Choroid plexus epithelial cell (primary cell): ENCODE results near the gene GALNT9.
"Not testable (repeated sequence)": the region's sequence is repeated elsewhere in the genome, so short reads cannot be mapped to it uniquely, and the experiment has no call there.

ENCODE experiments used
- DNase-seq: peaks from one replicate; pipeline ENCODE4 v3.0.0-alpha.2; 2010; ENCODE audit warnings: low read depth
- H3K4me3 ChIP-seq: 2 replicates; pipeline ENCODE4 v1.5.1; 2011; ENCODE audit warnings: low read depth, mild to moderate bottlenecking, control low read depth, low read length, moderate library complexity
- TF ChIP-seq, protein P1 (sequence below): conservative IDR thresholded peaks from 2 replicates; pipeline ENCODE4 v1.5.1; 2011; ENCODE audit warnings: low read depth, mild to moderate bottlenecking, control low read depth, inconsistent platforms, low read length, moderate library complexity

GALNT9 gene

DNA sequence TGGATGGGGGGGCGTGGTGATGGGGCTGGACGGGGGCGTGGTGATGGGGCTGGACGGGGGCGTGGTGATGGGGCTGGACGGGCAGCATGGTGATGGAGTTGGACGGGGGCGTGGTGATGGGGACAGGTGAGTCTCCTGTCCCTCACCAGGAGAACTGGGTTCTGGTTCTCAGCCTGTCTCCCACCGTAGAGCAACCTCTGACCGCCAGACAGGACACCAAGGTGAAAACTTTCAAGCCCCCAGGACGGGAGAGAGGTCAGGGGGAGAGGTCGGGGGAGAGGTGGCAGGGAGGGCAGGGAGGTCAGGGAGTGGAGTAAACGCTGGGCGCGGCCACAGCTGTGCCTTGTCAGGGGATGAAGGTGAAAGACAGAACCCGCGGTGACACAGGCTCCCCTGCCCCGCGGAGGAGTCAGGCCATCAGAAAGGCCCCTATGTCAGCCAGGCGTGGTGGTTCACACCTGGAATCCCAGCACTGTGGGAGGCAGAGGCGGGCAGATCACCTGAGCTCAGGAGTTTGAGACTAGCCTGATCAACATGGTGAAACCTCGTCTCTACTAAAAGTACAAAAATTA is 84.6 kb downstream of the GALNT9 start:
- no peak for DNase-seq
- H3K4me3 ChIP-seq = no peak overlapping the region
- TF ChIP-seq, protein P1, sequence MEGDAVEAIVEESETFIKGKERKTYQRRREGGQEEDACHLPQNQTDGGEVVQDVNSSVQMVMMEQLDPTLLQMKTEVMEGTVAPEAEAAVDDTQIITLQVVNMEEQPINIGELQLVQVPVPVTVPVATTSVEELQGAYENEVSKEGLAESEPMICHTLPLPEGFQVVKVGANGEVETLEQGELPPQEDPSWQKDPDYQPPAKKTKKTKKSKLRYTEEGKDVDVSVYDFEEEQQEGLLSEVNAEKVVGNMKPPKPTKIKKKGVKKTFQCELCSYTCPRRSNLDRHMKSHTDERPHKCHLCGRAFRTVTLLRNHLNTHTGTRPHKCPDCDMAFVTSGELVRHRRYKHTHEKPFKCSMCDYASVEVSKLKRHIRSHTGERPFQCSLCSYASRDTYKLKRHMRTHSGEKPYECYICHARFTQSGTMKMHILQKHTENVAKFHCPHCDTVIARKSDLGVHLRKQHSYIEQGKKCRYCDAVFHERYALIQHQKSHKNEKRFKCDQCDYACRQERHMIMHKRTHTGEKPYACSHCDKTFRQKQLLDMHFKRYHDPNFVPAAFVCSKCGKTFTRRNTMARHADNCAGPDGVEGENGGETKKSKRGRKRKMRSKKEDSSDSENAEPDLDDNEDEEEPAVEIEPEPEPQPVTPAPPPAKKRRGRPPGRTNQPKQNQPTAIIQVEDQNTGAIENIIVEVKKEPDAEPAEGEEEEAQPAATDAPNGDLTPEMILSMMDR = no peak

DNA sequence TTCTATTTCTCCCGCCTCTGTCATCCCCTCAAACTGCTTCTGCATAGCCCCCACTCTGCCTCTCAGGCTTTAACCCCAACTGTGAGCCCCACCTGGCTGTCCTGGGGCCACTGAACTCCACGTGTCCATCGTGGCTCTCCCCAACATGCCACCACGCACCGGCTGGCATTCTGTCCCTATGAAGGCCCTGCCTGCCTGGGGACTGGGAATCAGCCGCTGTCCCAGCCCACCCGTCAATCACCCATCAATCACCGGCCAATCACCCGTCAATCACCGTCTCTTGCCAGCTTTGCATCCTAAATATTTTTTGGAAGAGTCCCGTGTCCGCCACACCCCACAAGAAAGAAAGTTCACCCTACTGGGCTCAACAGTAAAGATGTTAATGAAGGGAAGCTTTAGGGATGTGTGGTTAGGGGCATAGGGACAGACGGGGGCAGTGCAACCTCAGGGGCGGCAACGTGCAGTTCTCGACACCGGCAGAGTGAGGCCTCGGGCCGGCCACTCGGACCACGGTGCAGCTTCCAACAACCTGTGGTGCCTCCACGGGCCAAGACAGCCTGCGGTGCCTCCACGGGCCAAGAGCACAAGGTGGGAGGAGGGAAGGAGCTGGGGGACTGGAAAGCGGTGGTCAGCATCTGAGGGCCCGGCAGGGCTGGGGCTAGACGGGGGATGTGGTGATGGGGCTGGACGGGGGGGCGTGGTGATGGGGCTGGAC is 85.6 kb downstream of the GALNT9 start:
- TF ChIP-seq, protein P1 = peak; percentile 2
- no peak for DNase-seq
- H3K4me3 ChIP-seq = no peak overlapping the region

DNA sequence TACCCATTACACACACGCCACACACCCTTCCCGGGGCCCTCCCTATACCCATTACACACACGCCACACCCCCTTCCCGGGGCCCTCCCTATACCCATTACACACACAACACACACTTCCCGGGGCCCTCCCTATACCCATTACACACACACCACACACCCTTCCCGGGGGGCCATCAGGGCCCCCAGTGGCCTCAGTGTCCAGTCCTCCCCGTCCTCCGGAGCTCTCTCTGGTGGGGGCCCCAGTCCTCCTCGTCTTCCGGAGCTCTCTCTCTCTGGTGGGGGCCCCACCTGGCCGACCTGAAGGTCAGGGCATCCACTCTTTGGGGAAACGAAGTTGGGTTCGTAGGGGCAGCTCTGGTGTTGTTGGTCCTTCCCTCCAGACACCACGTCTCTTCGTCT is 86.2 kb downstream of the GALNT9 start:
- H3K4me3 ChIP-seq, DNase-seq: not testable (repeated sequence)

DNA sequence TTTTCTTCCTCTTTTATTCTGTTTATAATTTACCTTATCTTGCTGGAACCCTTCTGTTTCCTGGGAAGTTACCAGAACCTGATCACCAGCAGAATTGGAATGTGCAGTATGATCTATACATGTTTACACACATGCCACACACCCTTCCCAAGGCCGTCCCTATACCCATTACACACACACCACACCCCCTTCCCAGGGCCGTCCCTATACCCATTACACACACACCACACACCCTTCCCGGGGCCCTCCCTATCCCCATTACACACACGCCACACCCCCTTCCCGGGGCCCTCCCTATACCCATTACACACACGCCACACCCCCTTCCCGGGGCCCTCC is 88.8 kb downstream of the GALNT9 start:
- not testable (repeated sequence) for H3K4me3 ChIP-seq, DNase-seq

DNA sequence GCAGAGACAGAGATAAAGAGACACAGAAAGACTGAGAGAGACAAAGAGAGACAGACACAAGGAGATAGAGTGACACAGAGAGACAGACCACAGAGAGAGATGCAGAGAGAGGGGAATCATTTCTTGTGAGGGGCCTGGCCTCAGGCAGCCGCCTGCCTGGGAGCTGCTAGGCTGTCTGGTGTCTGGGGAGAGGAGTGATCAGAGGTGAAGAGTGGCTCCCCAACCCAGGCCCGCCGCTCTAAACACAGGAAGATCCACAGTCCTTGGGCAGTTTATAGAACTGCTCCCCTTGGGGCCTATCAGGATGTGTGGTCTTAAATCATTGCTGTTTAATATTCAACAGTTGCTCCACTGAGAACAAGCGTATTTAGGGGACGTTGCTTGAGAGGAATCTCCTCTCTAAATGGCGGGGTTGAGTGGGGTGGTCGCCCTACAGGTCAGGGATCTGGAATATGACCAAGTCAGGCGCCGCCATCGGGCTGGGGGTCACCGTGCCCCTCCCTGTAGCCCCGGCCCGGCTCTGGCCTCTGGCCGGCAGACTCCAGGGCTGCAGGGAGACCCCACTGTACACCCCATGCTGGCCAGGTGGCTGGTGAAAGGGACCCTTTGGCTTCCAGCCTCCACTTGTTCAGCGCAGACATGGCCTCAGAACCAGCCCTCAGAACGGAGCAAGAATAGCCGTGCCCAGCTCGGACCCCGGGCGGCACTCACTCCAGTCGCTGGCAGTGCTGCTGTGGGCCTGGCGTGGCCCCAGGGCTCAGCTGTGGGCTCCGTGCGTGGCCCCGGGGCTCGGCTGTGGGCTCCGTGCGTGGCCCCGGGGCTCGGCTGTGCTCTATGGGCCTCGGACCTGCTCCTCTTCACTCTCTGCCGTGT is 89.4 kb downstream of the GALNT9 start:
- no peak for DNase-seq
- H3K4me3 ChIP-seq = no peak overlapping the region
- TF ChIP-seq, protein P1 = no peak

DNA sequence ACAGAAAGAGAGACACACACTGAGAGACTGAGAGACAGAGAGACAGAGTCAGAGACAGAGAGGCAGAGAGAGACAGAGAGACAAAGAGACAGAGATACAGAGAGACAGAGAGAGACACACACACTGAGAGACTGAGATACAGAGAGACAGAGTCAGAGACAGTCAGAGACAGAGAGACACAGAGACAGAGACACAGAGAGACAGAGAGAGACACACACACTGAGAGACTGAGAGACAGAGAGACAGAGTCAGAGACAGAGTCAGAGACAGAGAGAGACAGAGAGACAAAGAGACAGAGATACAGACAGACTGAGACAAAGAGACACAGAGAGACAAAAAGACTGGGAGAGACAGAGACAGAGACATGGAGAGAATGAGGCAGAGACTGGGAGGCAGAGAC is 90.0 kb downstream of the GALNT9 start:
- TF ChIP-seq, protein P1 = no peak
- no peak for DNase-seq
- H3K4me3 ChIP-seq = no peak overlapping the region

DNA sequence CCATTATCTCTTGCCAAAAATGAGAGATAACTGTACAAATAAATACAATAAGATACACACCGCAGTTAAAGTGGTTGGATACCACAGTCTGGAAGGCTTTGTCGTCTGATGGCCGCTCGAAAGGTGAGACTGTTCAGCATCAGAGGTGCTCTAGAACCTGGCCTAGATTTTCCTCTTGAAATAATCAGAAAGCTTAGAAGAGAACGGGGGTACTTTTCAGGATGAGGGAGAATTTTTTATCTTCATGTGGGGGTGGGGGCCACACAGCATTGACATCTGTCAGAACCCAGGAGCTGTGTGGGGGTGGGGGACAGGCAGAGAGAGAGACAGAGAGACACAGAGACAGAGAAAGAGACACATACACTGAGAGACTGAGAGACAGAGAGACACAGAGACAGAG is 90.5 kb downstream of the GALNT9 start:
- TF ChIP-seq, protein P1 = no peak

DNA sequence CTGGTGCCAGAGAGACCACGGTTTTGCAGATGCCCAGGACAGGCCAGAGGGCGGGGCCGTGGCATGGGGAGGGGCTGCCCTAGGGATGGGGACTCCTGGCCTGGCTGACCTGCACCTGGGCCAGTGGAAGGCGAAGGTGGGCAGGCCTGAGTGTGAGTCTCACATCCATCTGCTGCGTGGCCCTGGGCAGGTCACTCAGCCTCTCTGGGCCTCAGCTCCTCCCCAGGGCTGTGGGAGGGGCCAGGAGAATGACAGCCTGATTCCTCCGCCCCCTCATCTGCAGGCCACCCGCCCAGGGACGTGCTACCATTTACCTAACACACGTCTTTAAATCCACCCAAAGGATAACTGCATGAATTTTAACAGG is 90.9 kb downstream of the GALNT9 start:
- H3K4me3 ChIP-seq = no peak overlapping the region
- TF ChIP-seq, protein P1 = no peak
- peak; percentile 12 for DNase-seq

More for the DNA sequence above, 90.5 kb downstream of the GALNT9 start:
- H3K4me3 ChIP-seq = no peak overlapping the region
- DNase-seq = no peak
